GM23338 (cell line): Measurements from ENCODE around the gene PTGIR.

Source experiments
- POLR2AphosphoS5 ChIP-seq: IDR thresholded peaks from 2 replicates; pipeline ENCODE4 v1.6.1; 2016; ENCODE audit warnings: antibody characterized with exemption, low read depth
- ZNF331 ChIP-seq: fragments of 250-450 bp; sonication (Bioruptor Pico); IDR thresholded peaks from 2 replicates; pipeline ENCODE4 v1.5.0; 2020; ENCODE audit warnings: low read depth, mild to moderate bottlenecking, moderate library complexity
- TF ChIP-seq, protein P1 (sequence below), 2 experiments: fragments of 200-600 bp in 1 of 2; sonication (generic) in 1 of 2; conservative IDR thresholded peaks; 2 replicates each; pipeline versions ENCODE4 v1.5.1 to v1.6.1; 2016 to 2017; ENCODE audit warnings: antibody characterized with exemption in 2 of 2, low read depth in 2 of 2, mild to moderate bottlenecking in 2 of 2, moderate library complexity in 1 of 2
- TF ChIP-seq, protein P2 (sequence below): fragments of 250-450 bp; sonication (Bioruptor Pico); IDR thresholded peaks from 2 replicates; pipeline ENCODE4 v1.5.0; 2020; ENCODE audit warnings: mild to moderate bottlenecking, moderate library complexity

DNA sequence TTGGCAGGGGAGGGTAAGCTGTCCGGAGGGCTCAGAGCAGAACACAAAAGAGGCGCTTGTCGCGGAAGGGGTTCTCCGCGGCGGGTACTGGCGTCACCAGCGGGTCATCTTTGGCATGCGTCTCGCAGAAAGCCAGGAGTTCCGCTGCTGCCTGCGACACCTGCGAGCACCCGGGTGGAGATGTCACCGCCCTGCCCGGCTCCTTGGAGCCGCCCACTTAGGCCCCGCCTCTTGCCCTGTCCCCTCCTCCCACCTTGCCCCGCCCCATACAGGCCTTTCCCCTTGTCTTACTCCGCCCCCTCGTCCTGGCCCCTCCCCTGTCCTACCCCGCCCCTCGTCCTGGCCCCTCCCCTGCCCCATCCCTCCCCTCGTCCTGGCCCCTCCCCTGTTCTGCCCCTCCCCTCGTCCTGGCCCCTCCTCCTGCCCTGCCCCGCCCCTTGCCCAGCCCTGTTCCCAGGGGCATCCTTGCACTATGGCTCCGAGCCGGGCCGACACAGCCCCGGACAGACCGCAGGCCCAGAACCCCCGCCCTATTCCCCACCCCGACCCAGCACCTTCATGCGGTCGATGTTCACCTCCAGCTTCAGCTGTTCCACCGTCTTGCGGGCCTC, 9.3 kb upstream of the PTGIR start:
- TF ChIP-seq, protein P1, sequence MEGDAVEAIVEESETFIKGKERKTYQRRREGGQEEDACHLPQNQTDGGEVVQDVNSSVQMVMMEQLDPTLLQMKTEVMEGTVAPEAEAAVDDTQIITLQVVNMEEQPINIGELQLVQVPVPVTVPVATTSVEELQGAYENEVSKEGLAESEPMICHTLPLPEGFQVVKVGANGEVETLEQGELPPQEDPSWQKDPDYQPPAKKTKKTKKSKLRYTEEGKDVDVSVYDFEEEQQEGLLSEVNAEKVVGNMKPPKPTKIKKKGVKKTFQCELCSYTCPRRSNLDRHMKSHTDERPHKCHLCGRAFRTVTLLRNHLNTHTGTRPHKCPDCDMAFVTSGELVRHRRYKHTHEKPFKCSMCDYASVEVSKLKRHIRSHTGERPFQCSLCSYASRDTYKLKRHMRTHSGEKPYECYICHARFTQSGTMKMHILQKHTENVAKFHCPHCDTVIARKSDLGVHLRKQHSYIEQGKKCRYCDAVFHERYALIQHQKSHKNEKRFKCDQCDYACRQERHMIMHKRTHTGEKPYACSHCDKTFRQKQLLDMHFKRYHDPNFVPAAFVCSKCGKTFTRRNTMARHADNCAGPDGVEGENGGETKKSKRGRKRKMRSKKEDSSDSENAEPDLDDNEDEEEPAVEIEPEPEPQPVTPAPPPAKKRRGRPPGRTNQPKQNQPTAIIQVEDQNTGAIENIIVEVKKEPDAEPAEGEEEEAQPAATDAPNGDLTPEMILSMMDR (conservative IDR thresholded peaks at IDR 0.05; ENCODE audit: low read depth in 2 of 2): no peak
- TF ChIP-seq, protein P2, sequence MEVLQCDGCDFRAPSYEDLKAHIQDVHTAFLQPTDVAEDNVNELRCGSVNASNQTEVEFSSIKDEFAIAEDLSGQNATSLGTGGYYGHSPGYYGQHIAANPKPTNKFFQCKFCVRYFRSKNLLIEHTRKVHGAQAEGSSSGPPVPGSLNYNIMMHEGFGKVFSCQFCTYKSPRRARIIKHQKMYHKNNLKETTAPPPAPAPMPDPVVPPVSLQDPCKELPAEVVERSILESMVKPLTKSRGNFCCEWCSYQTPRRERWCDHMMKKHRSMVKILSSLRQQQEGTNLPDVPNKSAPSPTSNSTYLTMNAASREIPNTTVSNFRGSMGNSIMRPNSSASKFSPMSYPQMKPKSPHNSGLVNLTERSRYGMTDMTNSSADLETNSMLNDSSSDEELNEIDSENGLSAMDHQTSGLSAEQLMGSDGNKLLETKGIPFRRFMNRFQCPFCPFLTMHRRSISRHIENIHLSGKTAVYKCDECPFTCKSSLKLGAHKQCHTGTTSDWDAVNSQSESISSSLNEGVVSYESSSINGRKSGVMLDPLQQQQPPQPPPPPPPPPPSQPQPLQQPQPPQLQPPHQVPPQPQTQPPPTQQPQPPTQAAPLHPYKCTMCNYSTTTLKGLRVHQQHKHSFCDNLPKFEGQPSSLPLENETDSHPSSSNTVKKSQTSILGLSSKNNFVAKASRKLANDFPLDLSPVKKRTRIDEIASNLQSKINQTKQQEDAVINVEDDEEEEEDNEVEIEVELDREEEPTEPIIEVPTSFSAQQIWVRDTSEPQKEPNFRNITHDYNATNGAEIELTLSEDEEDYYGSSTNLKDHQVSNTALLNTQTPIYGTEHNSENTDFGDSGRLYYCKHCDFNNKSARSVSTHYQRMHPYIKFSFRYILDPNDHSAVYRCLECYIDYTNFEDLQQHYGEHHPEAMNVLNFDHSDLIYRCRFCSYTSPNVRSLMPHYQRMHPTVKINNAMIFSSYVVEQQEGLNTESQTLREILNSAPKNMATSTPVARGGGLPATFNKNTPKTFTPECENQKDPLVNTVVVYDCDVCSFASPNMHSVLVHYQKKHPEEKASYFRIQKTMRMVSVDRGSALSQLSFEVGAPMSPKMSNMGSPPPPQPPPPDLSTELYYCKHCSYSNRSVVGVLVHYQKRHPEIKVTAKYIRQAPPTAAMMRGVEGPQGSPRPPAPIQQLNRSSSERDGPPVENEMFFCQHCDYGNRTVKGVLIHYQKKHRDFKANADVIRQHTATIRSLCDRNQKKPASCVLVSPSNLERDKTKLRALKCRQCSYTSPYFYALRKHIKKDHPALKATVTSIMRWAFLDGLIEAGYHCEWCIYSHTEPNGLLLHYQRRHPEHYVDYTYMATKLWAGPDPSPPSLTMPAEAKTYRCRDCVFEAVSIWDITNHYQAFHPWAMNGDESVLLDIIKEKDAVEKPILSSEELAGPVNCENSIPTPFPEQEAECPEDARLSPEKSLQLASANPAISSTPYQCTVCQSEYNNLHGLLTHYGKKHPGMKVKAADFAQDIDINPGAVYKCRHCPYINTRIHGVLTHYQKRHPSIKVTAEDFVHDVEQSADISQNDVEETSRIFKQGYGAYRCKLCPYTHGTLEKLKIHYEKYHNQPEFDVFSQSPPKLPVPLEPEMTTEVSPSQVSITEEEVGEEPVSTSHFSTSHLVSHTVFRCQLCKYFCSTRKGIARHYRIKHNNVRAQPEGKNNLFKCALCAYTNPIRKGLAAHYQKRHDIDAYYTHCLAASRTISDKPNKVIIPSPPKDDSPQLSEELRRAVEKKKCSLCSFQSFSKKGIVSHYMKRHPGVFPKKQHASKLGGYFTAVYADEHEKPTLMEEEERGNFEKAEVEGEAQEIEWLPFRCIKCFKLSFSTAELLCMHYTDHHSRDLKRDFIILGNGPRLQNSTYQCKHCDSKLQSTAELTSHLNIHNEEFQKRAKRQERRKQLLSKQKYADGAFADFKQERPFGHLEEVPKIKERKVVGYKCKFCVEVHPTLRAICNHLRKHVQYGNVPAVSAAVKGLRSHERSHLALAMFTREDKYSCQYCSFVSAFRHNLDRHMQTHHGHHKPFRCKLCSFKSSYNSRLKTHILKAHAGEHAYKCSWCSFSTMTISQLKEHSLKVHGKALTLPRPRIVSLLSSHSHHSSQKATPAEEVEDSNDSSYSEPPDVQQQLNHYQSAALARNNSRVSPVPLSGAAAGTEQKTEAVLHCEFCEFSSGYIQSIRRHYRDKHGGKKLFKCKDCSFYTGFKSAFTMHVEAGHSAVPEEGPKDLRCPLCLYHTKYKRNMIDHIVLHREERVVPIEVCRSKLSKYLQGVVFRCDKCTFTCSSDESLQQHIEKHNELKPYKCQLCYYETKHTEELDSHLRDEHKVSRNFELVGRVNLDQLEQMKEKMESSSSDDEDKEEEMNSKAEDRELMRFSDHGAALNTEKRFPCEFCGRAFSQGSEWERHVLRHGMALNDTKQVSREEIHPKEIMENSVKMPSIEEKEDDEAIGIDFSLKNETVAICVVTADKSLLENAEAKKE (CRISPR knock-in tag): no peak
- TF ChIP-seq ZNF331 (CRISPR knock-in tag) (no peak), POLR2AphosphoS5 (no peak)
